ENCODE measurements around the gene ZGPAT.

GRCh38 chr20:63688228-63689045 lies 19.4 kb upstream of the ZGPAT start:
- TF ChIP-seq POLR2AphosphoS5 (IDR thresholded peaks at IDR 0.05; ENCODE audit: low read length) (no peak), BHLHE40 (IDR thresholded peaks at IDR 0.05; ENCODE audit: borderline replicate concordance in 1 of 2, low read depth in 2 of 2, low read length in 1 of 2) (no peak), EZH2 (IDR thresholded peaks at IDR 0.05; ENCODE audit: borderline replicate concordance, control insufficient read depth, low read depth, low read length) (no peak), EP300 (IDR thresholded peaks at IDR 0.05; ENCODE audit: borderline replicate concordance in 1 of 2, control insufficient read depth in 1 of 2, low read depth in 2 of 2, low read length in 2 of 2) (no peak), CBFB (IDR thresholded peaks at IDR 0.05; ENCODE audit: low read depth) (no peak), CTCF (IDR thresholded peaks at IDR 0.05 in 2 of 3, conservative IDR thresholded peaks at IDR 0.05 in 1 of 3; ENCODE audit: control insufficient read depth in 2 of 3, extremely low read depth in 1 of 3, insufficient read depth in 1 of 3, low read depth in 3 of 3, low read length in 3 of 3) (no peak), EED (IDR thresholded peaks at IDR 0.05; ENCODE audit: low read depth) (no peak)

Measured in GM12878 (cell line).